Esophagus (tissue), 2 donors: ENCODE data around the gene EHMT2. TPM values are rescaled to one million over a fixed set of nuclear protein-coding genes. Genes with fewer than 3 reads are reported as not detected.
"Not testable (repeated sequence)": the region's sequence is repeated elsewhere in the genome, so short reads cannot be mapped to it uniquely, and the experiment has no call there.

ENCODE experiments used
- H3K27ac ChIP-seq, 2 donors: one replicate each; pipeline ENCODE4 v1.5.1; 2013; ENCODE audit warnings: low read depth in 2 of 2, mild to moderate bottlenecking in 2 of 2, inconsistent platforms in 1 of 2, low read length in 1 of 2, moderate library complexity in 1 of 2
- H3K27me3 ChIP-seq, 2 donors: one replicate each; pipeline ENCODE4 v1.6.1; 2013; ENCODE audit warnings: low read length in 2 of 2, control low read depth in 1 of 2, mild to moderate bottlenecking in 1 of 2; ENCODE audit not compliant: insufficient read depth in 2 of 2, control insufficient read depth in 1 of 2
- H3K36me3 ChIP-seq, 2 donors: one replicate each; pipeline ENCODE4 v1.6.1; 2013; ENCODE audit warnings: low read length in 1 of 2; ENCODE audit not compliant: control insufficient read depth in 2 of 2, insufficient read depth in 2 of 2
- H3K4me1 ChIP-seq, 2 donors: one replicate each; pipeline ENCODE4 v1.6.1; 2013; ENCODE audit warnings: low read length in 1 of 2; ENCODE audit not compliant: control insufficient read depth in 2 of 2, insufficient read depth in 2 of 2
- H3K4me3 ChIP-seq, 2 donors: one replicate each; pipeline ENCODE4 v1.5.1; 2013; ENCODE audit warnings: low read length in 2 of 2, mild to moderate bottlenecking in 2 of 2, low read depth in 1 of 2, moderate library complexity in 1 of 2
- H3K9me3 ChIP-seq, 2 donors: one replicate each; pipeline ENCODE4 v1.6.1; 2013; ENCODE audit warnings: mild to moderate bottlenecking in 2 of 2, low read depth in 1 of 2, low read length in 1 of 2, moderate library complexity in 1 of 2; ENCODE audit not compliant: control insufficient read depth in 2 of 2, insufficient read depth in 1 of 2
- WGBS, 2 donors: extraction: QIAGEN DNeasy Blood & Tissue Kit; methylation state at CpG; one replicate each; pipeline ENCODE4 v1.1.7; 2013; 5-methylcytosine and 5-hydroxymethylcytosine counted together
- polyA plus RNA-seq, 2 donors: library from polyadenylated mRNA; stranded (reverse); fragments of 200-250 nt; gene quantifications; one replicate each; pipeline ENCODE4 v1.2.3, GENCODE V29; 2013
- donor health status: healthy with polysubstance abuse.
- donor health status: Bipolar disorder and iron deficiency.

The EHMT2 gene
- polyA plus RNA-seq, 2 donors: 27.2 to 39.6 TPM

GRCh38 chr6:31933537-31933936 is 36.0 kb upstream of the EHMT2 start:
- WGBS, 2 donors: 89 to 90% methylated on average over 19 of the region's 19 CpGs
- H3K36me3 ChIP-seq: no peaks in the 10 kb centered on the region
- H3K27ac ChIP-seq: no peak overlapping the region
- H3K27me3 ChIP-seq: no peaks in the 10 kb centered on the region
- peaks cover 0 to 1% of the 10 kb centered on the region in 2 donors for H3K4me1 ChIP-seq
- no peaks in the 10 kb centered on the region for H3K9me3 ChIP-seq
- H3K4me3 ChIP-seq: no peak overlapping the region

- H3K36me3 ChIP-seq, H3K4me1 ChIP-seq, H3K27me3 ChIP-seq, H3K27ac ChIP-seq, H3K9me3 ChIP-seq, H3K4me3 ChIP-seq: not testable (repeated sequence)
- WGBS, 2 donors: 91 to 93% methylated on average over 15 to 32 of the region's 32 CpGs
Measured at GRCh38 chr6:31932137-31932536, 34.6 kb upstream of the EHMT2 start.

- H3K4me1 ChIP-seq: peaks cover 0 to 1% of the 10 kb centered on the region in 2 donors
- no peaks in the 10 kb centered on the region for H3K9me3 ChIP-seq
- WGBS, 2 donors: 88 to 100% methylated on average over 1 of the region's 1 CpG
Measured at GRCh38 chr6:31930962-31931361, 33.5 kb upstream of the EHMT2 start.

GRCh38 chr6:31928672-31928939 is 31.1 kb upstream of the EHMT2 start:
- H3K27ac ChIP-seq: no peak overlapping the region
- no peaks in the 10 kb centered on the region for H3K9me3 ChIP-seq
- H3K36me3 ChIP-seq: no peaks in the 10 kb centered on the region
- H3K4me3 ChIP-seq: no peak overlapping the region
- H3K4me1 ChIP-seq: no peaks in the 10 kb centered on the region
- no peaks in the 10 kb centered on the region for H3K27me3 ChIP-seq
- 74 to 80% methylated on average over 9 of the region's 9 CpGs for WGBS, 2 donors

More at GRCh38 chr6:31930962-31931361, 33.5 kb upstream of the EHMT2 start:
- no peak overlapping the region for H3K27ac ChIP-seq
- H3K27me3 ChIP-seq: no peaks in the 10 kb centered on the region
- H3K36me3 ChIP-seq: no peaks in the 10 kb centered on the region
- no peak overlapping the region for H3K4me3 ChIP-seq

- 74 to 80% methylated on average over 11 of the region's 11 CpGs for WGBS, 2 donors
- Histone ChIP-seq H3K27me3 (no peaks in the 10 kb centered on the region), H3K36me3 (no peaks in the 10 kb centered on the region), H3K27ac (no peak overlapping the region), H3K9me3 (no peaks in the 10 kb centered on the region), H3K4me3 (no peak overlapping the region), H3K4me1 (no peaks in the 10 kb centered on the region)
Measured at GRCh38 chr6:31927863-31928671, 30.6 kb upstream of the EHMT2 start.

- Histone ChIP-seq H3K9me3 (no peaks in the 10 kb centered on the region), H3K4me3 (no peak within 1 kb of the TSS), H3K36me3 (no peaks in the 10 kb centered on the region), H3K27me3 (no peaks in the 10 kb centered on the region), H3K4me1 (no peaks in the 10 kb centered on the region), H3K27ac (no peak within 1 kb of the TSS)
- WGBS, 2 donors: 57 to 68% methylated on average over 11 of the region's 11 CpGs
Measured at GRCh38 chr6:31927242-31927862, 29.9 kb upstream of the EHMT2 start, which contains the start of gene C2. Gene C2 (plus strand): TSS chr6:31927717. CDS start chr6:31927753, 36 bp downstream.

GRCh38 chr6:31922942-31923341 is 25.4 kb upstream of the EHMT2 start:
- Histone ChIP-seq H3K4me3 (no peak overlapping the region), H3K27me3 (no peaks in the 10 kb centered on the region), H3K9me3 (no peaks in the 10 kb centered on the region), H3K27ac (no peak overlapping the region), H3K36me3 (no peaks in the 10 kb centered on the region), H3K4me1 (peaks cover 0 to 4% of the 10 kb centered on the region in 2 donors)
- 12 to 14% methylated on average over 5 of the region's 5 CpGs for WGBS, 2 donors

- no peaks in the 10 kb centered on the region for H3K36me3 ChIP-seq
- H3K27me3 ChIP-seq: no peaks in the 10 kb centered on the region
- H3K4me1 ChIP-seq: peaks cover 0 to 4% of the 10 kb centered on the region in 2 donors
- no peak overlapping the region for H3K4me3 ChIP-seq
- H3K9me3 ChIP-seq: no peaks in the 10 kb centered on the region
- peak overlapping the region; percentile 14 to 78 for H3K27ac ChIP-seq
- WGBS, 2 donors: 55 to 72% methylated on average over 2 of the region's 2 CpGs
Measured at GRCh38 chr6:31920811-31921210, 23.3 kb upstream of the EHMT2 start.

GRCh38 chr6:31919624-31920303 is 22.3 kb upstream of the EHMT2 start:
- Histone ChIP-seq H3K27ac (peak overlapping the region; percentile 63 to 78), H3K4me3 (no peak overlapping the region), H3K36me3 (no peaks in the 10 kb centered on the region), H3K27me3 (no peaks in the 10 kb centered on the region), H3K9me3 (no peaks in the 10 kb centered on the region), H3K4me1 (peaks cover 0 to 4% of the 10 kb centered on the region in 2 donors)
- 63 to 71% methylated on average over 6 of the region's 6 CpGs for WGBS, 2 donors
